ENCODE data around the gene NLGN4X. TPM values are rescaled to one million over a fixed set of nuclear protein-coding genes. Genes with fewer than 3 reads are reported as not detected.

Gene NLGN4X
- total RNA-seq, 1 experiment from 2014 or later: 0.05 TPM

GRCh38 chrX:6019076-6019475, 209.6 kb downstream of the NLGN4X start:
- Histone ChIP-seq H3K36me3 (ENCODE audit: control insufficient read depth in 1 of 2, insufficient read depth in 2 of 2, low read length in 2 of 2) (no peaks in the 10 kb centered on the region), H4K20me1 (ENCODE audit: insufficient read depth) (no peaks in the 10 kb centered on the region), H3K4me1 (ENCODE audit: control insufficient read depth in 1 of 2, insufficient read depth in 2 of 2, low read length in 2 of 2) (no peaks in the 10 kb centered on the region), H3K9me2 (ENCODE audit: insufficient read depth) (no peaks in the 10 kb centered on the region), H3K4me3 (replicated peaks in 1 of 2; ENCODE audit: low read depth in 1 of 2, low read length in 2 of 2) (no peak overlapping the region), H3K9me3 (ENCODE audit: control insufficient read depth in 1 of 2, insufficient read depth in 1 of 2, low read depth in 1 of 2, low read length in 2 of 2) (no peaks in the 10 kb centered on the region), H3K79me2 (ENCODE audit: insufficient read depth, low read length) (no peaks in the 10 kb centered on the region), H3K27me3 (ENCODE audit: insufficient read depth, low read length) (no peaks in the 10 kb centered on the region), H3K27ac (ENCODE audit: low read depth, low read length) (no peak overlapping the region), H3K9ac (ENCODE audit: low read length) (no peak overlapping the region), H2AFZ (ENCODE audit: low read depth, low read length, poor library complexity, severe bottlenecking) (no peak overlapping the region), H3K4me2 (ENCODE audit: low read length) (no peak overlapping the region)
- RAD21 ChIA-PET (ENCODE audit: low non-redundant PET in 1 of 2, low total read pairs in 2 of 2, uncharacterized antibody in 2 of 2, unreplicated experiment in 2 of 2): no interaction called here
- no peak for ATAC-seq
- no TSS peak for BruUV-seq (replicated peaks)
- TF ChIP-seq SIN3A (IDR thresholded peaks at IDR 0.05; ENCODE audit: low read depth) (no peak), POLR2AphosphoS5 (IDR thresholded peaks at IDR 0.05; ENCODE audit: low read depth, low read length) (no peak), ZNF274 (IDR thresholded peaks at IDR 0.05; ENCODE audit: low read depth, low read length) (no peak), EZH2 (IDR thresholded peaks at IDR 0.05) (no peak), EGR1 (IDR thresholded peaks at IDR 0.05; ENCODE audit: low read depth) (no peak), POLR2A (IDR thresholded peaks at IDR 0.05; ENCODE audit: borderline replicate concordance, extremely low read depth, insufficient read depth, insufficient read length) (no peak), TCF7L2 (IDR thresholded peaks at IDR 0.05; ENCODE audit: borderline replicate concordance, extremely low read depth, insufficient read depth, insufficient read length) (no peak), MAX (IDR thresholded peaks at IDR 0.05) (no peak), ZFX (IDR thresholded peaks at IDR 0.05) (no peak), EZH2phosphoT487 (IDR thresholded peaks at IDR 0.05; ENCODE audit: borderline replicate concordance) (no peak), CEBPB (IDR thresholded peaks at IDR 0.05; ENCODE audit: low read depth) (no peak), ELF1 (IDR thresholded peaks at IDR 0.05; ENCODE audit: borderline replicate concordance, low read depth) (no peak), FOSL1 (IDR thresholded peaks at IDR 0.05; ENCODE audit: low read depth) (no peak), RAD21 (IDR thresholded peaks at IDR 0.05; ENCODE audit: low read depth) (no peak), SP1 (IDR thresholded peaks at IDR 0.05; ENCODE audit: low read depth) (no peak), SRF (IDR thresholded peaks at IDR 0.05; ENCODE audit: low read depth) (no peak), JUND (IDR thresholded peaks at IDR 0.05) (no peak)
- CTCF ChIA-PET: no interaction called here
- POLR2A ChIA-PET: no interaction called here
- DNase-seq (ENCODE audit: low read depth, low spot score): no peak
- intact Hi-C loops (cut with micrococcal nuclease): no loop called here

All from HCT116 (cell line).